Gastrocnemius medialis (tissue), 4 donors: ENCODE data around the gene NUDT9. TPM values are rescaled to one million over a fixed set of nuclear protein-coding genes. Genes with fewer than 3 reads are reported as not detected.
"Not testable (repeated sequence)": the region's sequence is repeated elsewhere in the genome, so short reads cannot be mapped to it uniquely, and the experiment has no call there.

ENCODE experiments used
- ATAC-seq, 2 donors: fragments of 150-250 bp; one replicate each; pipeline ENCODE4 v1.9.1; 2016
- DNase-seq, 2 donors: peaks; one replicate each; pipeline ENCODE4 v3.0.0-alpha.2; 2019
- H3K27ac ChIP-seq, 4 donors: fragments of 200-600 bp; sonication (generic); 1 replicate in 1 of 4; 2 replicates in 3 of 4; pipeline ENCODE4 v1.5.1; 2016 to 2018; ENCODE audit warnings: mild to moderate bottlenecking in 2 of 4, moderate library complexity in 1 of 4
- H3K27me3 ChIP-seq, 3 donors: fragments of 200-600 bp; sonication (generic) in 2 of 3; 1 replicate in 1 of 3; 2 replicates in 2 of 3; pipeline versions ENCODE4 v1.5.1 to v1.6.0; 2016 to 2019; ENCODE audit warnings: mild to moderate bottlenecking in 1 of 3, moderate library complexity in 1 of 3
- H3K36me3 ChIP-seq, 2 donors: fragments of 200-600 bp; sonication (generic) in 1 of 2; one replicate each; pipeline ENCODE4 v1.5.1; 2017 to 2018
- H3K4me1 ChIP-seq, 2 donors: fragments of 200-600 bp; sonication (generic) in 1 of 2; one replicate each; pipeline ENCODE4 v1.5.1; 2016 to 2017; ENCODE audit warnings: mild to moderate bottlenecking in 2 of 2
- H3K4me3 ChIP-seq, 4 donors: fragments of 200-600 bp; sonication (generic) in 3 of 4; 1 replicate in 1 of 4; 2 replicates in 3 of 4; pipeline ENCODE4 v1.5.1; 2016 to 2019; ENCODE audit warnings: mild to moderate bottlenecking in 2 of 4
- H3K9me3 ChIP-seq, 3 donors: fragments of 200-600 bp; sonication (generic) in 2 of 3; 1 replicate in 1 of 3; 2 replicates in 2 of 3; pipeline ENCODE4 v1.5.1; 2016 to 2019
- CTCF ChIP-seq, 5 experiments: fragments of 450-650 bp in 3 of 5; fragments of 200-600 bp in 2 of 5; sonication (generic) in 2 of 5; IDR thresholded peaks in 4 of 5; conservative IDR thresholded peaks in 1 of 5; 1 replicate in 4 of 5; 2 replicates in 1 of 5; pipeline ENCODE4 v1.5.1; 2016 to 2019; ENCODE audit warnings: antibody characterized with exemption in 5 of 5, mild to moderate bottlenecking in 3 of 5, moderate library complexity in 3 of 5
- POLR2A ChIP-seq, 2 donors: fragments of 450-650 bp; IDR thresholded peaks; one replicate each; pipeline ENCODE4 v1.6.1; 2017; ENCODE audit warnings: antibody characterized with exemption in 2 of 2, mild to moderate bottlenecking in 2 of 2, moderate library complexity in 2 of 2
- in situ Hi-C, 4 donors: fragments of 200-750 bp; cut with MboI; loops; one replicate each; pipeline versions ENCODE4 v1.15.0 to v1.8.0; 2017; ENCODE audit warnings: low sequenced_read_pairs in 4 of 4
- intact Hi-C: fragments of 100-400 bp; cut with DNase I; formaldehyde crosslinking; loops from one replicate; pipeline ENCODE4 v1.15.1; 2023; ENCODE audit warnings: low total_unique reads
- total RNA-seq, 4 donors: library from RNA; depleted of rRNA; stranded (reverse); fragments of >200 nt; gene quantifications; one replicate each; pipeline versions ENCODE4 v1.1.0 to v1.2.3, GENCODE V29; 2016

Gene NUDT9
- total RNA-seq, 4 donors from 2014 or later: 13.4 to 16.7 (median 15.8) TPM

- Histone ChIP-seq H3K9me3 (no peaks in the 10 kb centered on the region), H3K36me3 (no peaks in the 10 kb centered on the region), H3K27ac (no peak overlapping the region), H3K4me3 (no peak overlapping the region), H3K27me3 (no peaks in the 10 kb centered on the region), H3K4me1 (no peaks in the 10 kb centered on the region)
- in situ Hi-C loops: loop anchor here in 2 of 4 donors (25.0 kb wide), 1 partner anchor 438 kb away; the partner anchor contains the start of gene MEPE (in 2 of the 2)
- intact Hi-C loops: no loop called here
- TF ChIP-seq POLR2A (IDR thresholded peaks at IDR 0.05) (no peak), CTCF (IDR thresholded peaks at IDR 0.05 in 4 of 5, conservative IDR thresholded peaks at IDR 0.05 in 1 of 5) (no peak)
- no peak for ATAC-seq
- no peak for DNase-seq
Observed at GRCh38 chr4:87399148-87399547, 23.2 kb upstream of the NUDT9 start.

GRCh38 chr4:87399954-87400353, 22.4 kb upstream of the NUDT9 start:
- DNase-seq: no peak
- H3K9me3 ChIP-seq: no peaks in the 10 kb centered on the region
- H3K4me3 ChIP-seq: no peak overlapping the region
- no peaks in the 10 kb centered on the region for H3K4me1 ChIP-seq
- ATAC-seq: no peak
- TF ChIP-seq CTCF (IDR thresholded peaks at IDR 0.05 in 4 of 5, conservative IDR thresholded peaks at IDR 0.05 in 1 of 5): no peak
- intact Hi-C loops (no loop called here), in situ Hi-C loops (loop anchor here in 2 of 4 donors (25.0 kb wide), 1 partner anchor 437 kb away; the partner anchor contains the start of gene MEPE (in 2 of the 2))
- no peaks in the 10 kb centered on the region for H3K36me3 ChIP-seq
- no peak overlapping the region for H3K27ac ChIP-seq
- no peaks in the 10 kb centered on the region for H3K27me3 ChIP-seq

- H3K27ac ChIP-seq, DNase-seq, in situ Hi-C loops, ATAC-seq, intact Hi-C loops, H3K36me3 ChIP-seq, H3K4me3 ChIP-seq, H3K9me3 ChIP-seq, H3K27me3 ChIP-seq, H3K4me1 ChIP-seq: not testable (repeated sequence)
Observed at GRCh38 chr4:87403732-87404131, 18.6 kb upstream of the NUDT9 start.

DNA sequence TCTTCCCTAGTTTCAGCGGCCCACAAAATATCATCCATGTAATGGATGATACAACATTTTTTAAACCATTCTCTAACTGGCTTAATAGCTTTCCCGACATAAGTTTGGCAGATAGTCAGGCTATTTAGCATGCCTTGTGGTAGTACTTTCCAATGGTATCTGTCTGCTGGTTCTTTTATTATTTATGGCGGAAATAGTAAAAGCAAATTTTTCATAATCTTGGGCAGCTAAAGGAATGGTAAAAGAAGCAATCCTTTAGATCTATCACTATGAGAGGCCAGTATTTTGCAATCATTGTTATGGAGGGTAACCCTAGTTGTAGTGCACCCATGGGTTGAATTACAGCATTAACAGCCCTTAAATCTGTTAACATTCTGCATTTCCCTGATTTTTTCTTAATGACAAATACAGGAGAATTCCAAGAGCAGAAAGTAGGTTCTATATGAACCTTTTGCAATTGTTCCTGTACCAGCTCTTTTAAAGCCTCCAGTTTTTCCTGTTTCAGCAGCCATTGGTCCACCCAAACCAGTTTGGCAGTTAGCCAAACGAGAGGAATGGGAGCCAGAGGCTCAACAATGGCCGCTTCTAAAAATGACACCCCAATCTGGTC, 17.1 kb upstream of the NUDT9 start:
- no peaks in the 10 kb centered on the region for H3K36me3 ChIP-seq
- H3K4me3 ChIP-seq: no peak overlapping the region
- TF ChIP-seq CTCF (IDR thresholded peaks at IDR 0.05 in 4 of 5, conservative IDR thresholded peaks at IDR 0.05 in 1 of 5): no peak
- TF ChIP-seq POLR2A (IDR thresholded peaks at IDR 0.05): no peak
- ATAC-seq: no peak
- DNase-seq: no peak
- H3K9me3 ChIP-seq: no peaks in the 10 kb centered on the region
- no peaks in the 10 kb centered on the region for H3K4me1 ChIP-seq
- H3K27ac ChIP-seq: no peak overlapping the region
- intact Hi-C loops: no loop called here
- in situ Hi-C loops: no loop called here
- no peaks in the 10 kb centered on the region for H3K27me3 ChIP-seq

DNA sequence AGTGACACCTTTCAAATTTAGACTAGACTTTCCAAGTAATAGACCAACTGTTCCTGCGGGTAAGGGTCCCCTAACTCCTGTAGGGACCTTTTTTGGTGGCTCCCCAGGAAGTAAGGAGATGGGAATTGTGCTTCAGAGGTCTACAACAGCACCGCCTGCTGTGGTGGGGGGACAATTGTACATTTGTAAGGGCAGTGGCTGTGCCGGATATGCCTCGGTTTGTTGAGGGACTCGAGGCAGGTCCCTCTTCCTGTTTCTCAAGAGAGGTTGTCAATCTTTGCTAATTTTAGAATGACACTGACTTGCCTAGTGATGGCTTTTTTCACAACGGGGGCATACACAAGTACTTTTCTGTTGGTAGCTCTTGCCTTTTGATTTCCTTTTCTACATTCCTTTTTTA, 15.9 kb upstream of the NUDT9 start:
- Histone ChIP-seq H3K4me1 (no peaks in the 10 kb centered on the region), H3K4me3 (no peak overlapping the region), H3K36me3 (no peaks in the 10 kb centered on the region), H3K9me3 (no peaks in the 10 kb centered on the region), H3K27me3 (no peaks in the 10 kb centered on the region), H3K27ac (no peak overlapping the region)
- ATAC-seq: no peak
- TF ChIP-seq POLR2A (IDR thresholded peaks at IDR 0.05) (no peak), CTCF (IDR thresholded peaks at IDR 0.05 in 4 of 5, conservative IDR thresholded peaks at IDR 0.05 in 1 of 5) (no peak)
- DNase-seq: no peak
- intact Hi-C loops (no loop called here), in situ Hi-C loops (no loop called here)

DNA sequence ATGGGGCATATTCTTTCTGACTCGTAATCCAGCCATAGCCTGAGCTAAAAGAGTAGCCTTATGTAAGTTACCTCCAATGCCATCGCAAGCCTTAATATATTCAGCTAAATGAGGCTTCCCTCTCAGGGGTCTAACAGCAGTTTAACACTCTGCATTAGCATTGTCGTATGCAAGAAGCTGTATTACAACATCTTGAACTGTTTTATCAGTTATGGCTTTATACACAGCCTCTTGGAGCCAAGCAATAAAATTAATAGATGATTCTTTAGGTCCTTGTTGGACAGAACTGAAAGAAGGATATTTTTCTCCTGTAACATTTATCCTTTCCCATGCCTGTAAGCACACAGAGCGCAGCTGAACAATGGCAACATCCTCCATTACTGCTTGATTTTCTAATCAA, 15.5 kb upstream of the NUDT9 start:
- ATAC-seq, H3K4me1 ChIP-seq, H3K9me3 ChIP-seq, H3K27me3 ChIP-seq, DNase-seq, H3K4me3 ChIP-seq, H3K27ac ChIP-seq, in situ Hi-C loops, H3K36me3 ChIP-seq, intact Hi-C loops: not testable (repeated sequence)
